Kidney tubule cell (primary cell): ENCODE measurements around the gene DUXA.

Experiments used
- DNase-seq: peaks from one replicate; pipeline ENCODE4 v3.0.0-alpha.2; 2018; ENCODE audit warnings: low spot score

Gene DUXA

GRCh38 chr19:57105976-57106721 lies 61.1 kb downstream of the DUXA start:
- no peak for DNase-seq
